NCI-H2171 treated with DMSO at 0.1 percent for 48 hours (cell line): ENCODE measurements around the gene TMEM132D.
"Not testable (repeated sequence)": the region's sequence is repeated elsewhere in the genome, so short reads cannot be mapped to it uniquely, and the experiment has no call there.

ENCODE experiments used
- DNase-seq: peaks from one replicate; lab custom pipeline; 2025; lab: John Stamatoyannopoulos, UW

The TMEM132D gene

GRCh38 chr12:129067491-129067890 lies 836.3 kb downstream of the TMEM132D start:
- DNase-seq, result no peak

- peak; percentile 43 for DNase-seq
Observed at GRCh38 chr12:129064209-129064855, 839.5 kb downstream of the TMEM132D start.

- DNase-seq, result no peak
Observed at GRCh38 chr12:129063600-129063999, 840.2 kb downstream of the TMEM132D start.

- DNase-seq, result no peak
Observed at GRCh38 chr12:129053232-129053631, 850.6 kb downstream of the TMEM132D start.

GRCh38 chr12:129052373-129052772 lies 851.5 kb downstream of the TMEM132D start:
- no peak for DNase-seq

GRCh38 chr12:129049917-129050316 lies 853.9 kb downstream of the TMEM132D start:
- DNase-seq, result no peak

- not testable (repeated sequence) for DNase-seq
Observed at GRCh38 chr12:129043334-129043733, 860.5 kb downstream of the TMEM132D start.

GRCh38 chr12:129036135-129036534 lies 867.7 kb downstream of the TMEM132D start:
- DNase-seq, result no peak

GRCh38 chr12:129034558-129035289 lies 869.1 kb downstream of the TMEM132D start:
- DNase-seq, result no peak

- no peak for DNase-seq
Observed at GRCh38 chr12:129028844-129029243, 875.0 kb downstream of the TMEM132D start.

- DNase-seq, result no peak
Observed at GRCh38 chr12:129025055-129025454, 878.8 kb downstream of the TMEM132D start.
